Ishikawa (cell line): ENCODE data around the gene PLA2G2F.

Source experiments
- CEBPB ChIP-seq: IDR thresholded peaks from 2 replicates; pipeline ENCODE4 v1.6.1; 2012
- CREB1 ChIP-seq: IDR thresholded peaks from 2 replicates; pipeline ENCODE4 v1.6.1; 2012; ENCODE audit warnings: low read depth
- EGR1 ChIP-seq: IDR thresholded peaks from 2 replicates; pipeline ENCODE4 v1.6.1; 2012
- EP300 ChIP-seq: IDR thresholded peaks from 2 replicates; pipeline ENCODE4 v1.6.1; 2012; ENCODE audit warnings: borderline replicate concordance
- FOXM1 ChIP-seq: IDR thresholded peaks from 2 replicates; pipeline ENCODE4 v1.6.1; 2012; ENCODE audit warnings: low read depth, borderline replicate concordance
- NFIC ChIP-seq: IDR thresholded peaks from 2 replicates; pipeline ENCODE4 v1.6.1; 2012
- RAD21 ChIP-seq: IDR thresholded peaks from 2 replicates; pipeline ENCODE4 v1.6.1; 2012; ENCODE audit warnings: low read depth
- TAF1 ChIP-seq: IDR thresholded peaks from 2 replicates; pipeline ENCODE4 v1.6.1; 2012; ENCODE audit warnings: low read depth, mild to moderate bottlenecking
- TCF12 ChIP-seq: IDR thresholded peaks from 2 replicates; pipeline ENCODE4 v1.6.1; 2012; ENCODE audit warnings: low read depth
- TEAD4 ChIP-seq: IDR thresholded peaks from 2 replicates; pipeline ENCODE4 v1.6.1; 2012
- YY1 ChIP-seq: IDR thresholded peaks from 2 replicates; pipeline ENCODE4 v1.6.1; 2012; ENCODE audit warnings: low read depth
- ZBTB7A ChIP-seq: IDR thresholded peaks from 2 replicates; pipeline ENCODE4 v1.6.1; 2012; ENCODE audit warnings: low read depth
- TF ChIP-seq, protein P1 (sequence below): IDR thresholded peaks from 2 replicates; pipeline ENCODE4 v1.6.1; 2012
- TF ChIP-seq, protein P2 (sequence below): IDR thresholded peaks from 2 replicates; pipeline ENCODE4 v1.6.1; 2012; ENCODE audit warnings: low read depth, mild to moderate bottlenecking
- TF ChIP-seq, protein P3 (sequence below): IDR thresholded peaks from 2 replicates; pipeline ENCODE4 v1.6.1; 2012

Gene PLA2G2F

DNA sequence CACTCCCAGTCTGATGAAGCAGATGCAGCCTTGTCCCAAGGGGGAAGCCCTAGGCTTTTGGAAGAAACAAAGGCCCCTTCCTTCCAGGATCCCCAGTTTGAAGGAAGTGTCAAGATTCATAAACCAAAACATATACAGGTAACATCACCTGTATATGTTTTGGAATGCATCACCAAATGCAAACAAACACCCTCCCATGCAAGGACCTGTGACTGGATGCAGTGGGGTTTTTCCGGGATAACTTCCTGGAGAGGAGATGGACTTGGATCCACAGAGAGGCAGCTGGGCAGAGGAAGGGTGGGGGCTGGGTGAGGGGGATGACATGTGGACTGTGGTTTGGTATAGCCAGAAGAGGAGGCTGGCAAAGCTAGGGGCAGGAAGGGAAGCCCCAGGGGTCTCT lies 1.5 kb upstream of the PLA2G2F start:
- no peak for TF ChIP-seq TEAD4
- TF ChIP-seq, protein P1, sequence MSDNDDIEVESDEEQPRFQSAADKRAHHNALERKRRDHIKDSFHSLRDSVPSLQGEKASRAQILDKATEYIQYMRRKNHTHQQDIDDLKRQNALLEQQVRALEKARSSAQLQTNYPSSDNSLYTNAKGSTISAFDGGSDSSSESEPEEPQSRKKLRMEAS: no peak
- no peak for TF ChIP-seq TCF12
- TF ChIP-seq EGR1: no peak
- no peak for TF ChIP-seq CREB1
- TF ChIP-seq, protein P2, sequence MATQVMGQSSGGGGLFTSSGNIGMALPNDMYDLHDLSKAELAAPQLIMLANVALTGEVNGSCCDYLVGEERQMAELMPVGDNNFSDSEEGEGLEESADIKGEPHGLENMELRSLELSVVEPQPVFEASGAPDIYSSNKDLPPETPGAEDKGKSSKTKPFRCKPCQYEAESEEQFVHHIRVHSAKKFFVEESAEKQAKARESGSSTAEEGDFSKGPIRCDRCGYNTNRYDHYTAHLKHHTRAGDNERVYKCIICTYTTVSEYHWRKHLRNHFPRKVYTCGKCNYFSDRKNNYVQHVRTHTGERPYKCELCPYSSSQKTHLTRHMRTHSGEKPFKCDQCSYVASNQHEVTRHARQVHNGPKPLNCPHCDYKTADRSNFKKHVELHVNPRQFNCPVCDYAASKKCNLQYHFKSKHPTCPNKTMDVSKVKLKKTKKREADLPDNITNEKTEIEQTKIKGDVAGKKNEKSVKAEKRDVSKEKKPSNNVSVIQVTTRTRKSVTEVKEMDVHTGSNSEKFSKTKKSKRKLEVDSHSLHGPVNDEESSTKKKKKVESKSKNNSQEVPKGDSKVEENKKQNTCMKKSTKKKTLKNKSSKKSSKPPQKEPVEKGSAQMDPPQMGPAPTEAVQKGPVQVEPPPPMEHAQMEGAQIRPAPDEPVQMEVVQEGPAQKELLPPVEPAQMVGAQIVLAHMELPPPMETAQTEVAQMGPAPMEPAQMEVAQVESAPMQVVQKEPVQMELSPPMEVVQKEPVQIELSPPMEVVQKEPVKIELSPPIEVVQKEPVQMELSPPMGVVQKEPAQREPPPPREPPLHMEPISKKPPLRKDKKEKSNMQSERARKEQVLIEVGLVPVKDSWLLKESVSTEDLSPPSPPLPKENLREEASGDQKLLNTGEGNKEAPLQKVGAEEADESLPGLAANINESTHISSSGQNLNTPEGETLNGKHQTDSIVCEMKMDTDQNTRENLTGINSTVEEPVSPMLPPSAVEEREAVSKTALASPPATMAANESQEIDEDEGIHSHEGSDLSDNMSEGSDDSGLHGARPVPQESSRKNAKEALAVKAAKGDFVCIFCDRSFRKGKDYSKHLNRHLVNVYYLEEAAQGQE: no peak
- TF ChIP-seq CEBPB: no peak
- TF ChIP-seq TAF1: no peak
- no peak for TF ChIP-seq YY1
- no peak for TF ChIP-seq EP300
- no peak for TF ChIP-seq ZBTB7A

- TF ChIP-seq EGR1: no peak
- no peak for TF ChIP-seq TCF12
- TF ChIP-seq YY1: no peak
- no peak for TF ChIP-seq TEAD4
- TF ChIP-seq CEBPB: no peak
- TF ChIP-seq ZBTB7A: no peak
- no peak for TF ChIP-seq RAD21
- TF ChIP-seq FOXM1: no peak
- TF ChIP-seq, protein P3, sequence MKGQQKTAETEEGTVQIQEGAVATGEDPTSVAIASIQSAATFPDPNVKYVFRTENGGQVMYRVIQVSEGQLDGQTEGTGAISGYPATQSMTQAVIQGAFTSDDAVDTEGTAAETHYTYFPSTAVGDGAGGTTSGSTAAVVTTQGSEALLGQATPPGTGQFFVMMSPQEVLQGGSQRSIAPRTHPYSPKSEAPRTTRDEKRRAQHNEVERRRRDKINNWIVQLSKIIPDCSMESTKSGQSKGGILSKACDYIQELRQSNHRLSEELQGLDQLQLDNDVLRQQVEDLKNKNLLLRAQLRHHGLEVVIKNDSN: no peak
- TF ChIP-seq TAF1: no peak
- no peak for TF ChIP-seq EP300
- no peak for TF ChIP-seq NFIC
- no peak for TF ChIP-seq CREB1
- TF ChIP-seq, protein P2: no peak
Observed at GRCh38 chr1:20138346-20138745, 777 bp upstream of the PLA2G2F start.

DNA sequence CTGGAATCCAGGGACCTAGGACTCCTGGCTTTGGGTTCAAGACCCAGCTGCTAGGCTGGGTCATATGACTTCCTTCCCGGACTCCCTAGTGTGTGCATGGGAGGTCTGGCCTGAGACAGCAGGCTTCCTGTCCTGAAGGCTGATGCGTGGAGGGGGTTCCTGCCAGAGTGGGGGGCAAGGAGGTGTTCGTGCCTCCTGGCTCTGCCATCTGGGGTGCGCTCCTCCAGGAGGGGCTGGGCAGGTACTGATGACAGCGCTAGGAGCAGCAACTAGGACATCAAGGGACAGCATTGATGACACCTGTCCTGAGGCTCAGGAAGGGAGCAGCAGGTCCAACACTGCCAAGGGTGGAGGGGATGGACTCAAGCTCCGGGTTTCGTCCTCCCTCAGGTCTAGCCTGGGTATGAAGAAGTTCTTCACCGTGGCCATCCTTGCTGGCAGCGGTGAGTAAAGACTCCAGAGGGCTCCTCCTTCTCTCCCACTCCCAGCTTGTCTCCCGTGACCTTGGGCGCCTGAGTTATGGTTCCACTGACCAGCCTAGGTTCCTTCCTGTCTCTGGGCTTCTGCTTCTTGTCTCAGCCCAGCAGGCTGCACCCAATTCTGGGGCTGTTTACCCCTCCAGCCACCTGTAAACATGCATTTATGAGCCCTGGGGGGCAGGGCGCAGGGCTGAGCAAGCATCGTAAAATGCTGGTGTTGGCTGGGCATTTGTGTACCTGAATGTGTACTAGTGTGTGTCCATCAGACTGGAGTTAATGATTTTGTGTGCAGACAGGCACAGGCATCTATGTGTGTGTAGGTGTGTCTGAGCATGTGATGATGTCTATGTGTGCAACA lies 871 bp downstream of the PLA2G2F start:
- TF ChIP-seq NFIC: no peak
- TF ChIP-seq TEAD4: no peak
- no peak for TF ChIP-seq CREB1
- no peak for TF ChIP-seq RAD21
- no peak for TF ChIP-seq TCF12
- TF ChIP-seq, protein P1: no peak

DNA sequence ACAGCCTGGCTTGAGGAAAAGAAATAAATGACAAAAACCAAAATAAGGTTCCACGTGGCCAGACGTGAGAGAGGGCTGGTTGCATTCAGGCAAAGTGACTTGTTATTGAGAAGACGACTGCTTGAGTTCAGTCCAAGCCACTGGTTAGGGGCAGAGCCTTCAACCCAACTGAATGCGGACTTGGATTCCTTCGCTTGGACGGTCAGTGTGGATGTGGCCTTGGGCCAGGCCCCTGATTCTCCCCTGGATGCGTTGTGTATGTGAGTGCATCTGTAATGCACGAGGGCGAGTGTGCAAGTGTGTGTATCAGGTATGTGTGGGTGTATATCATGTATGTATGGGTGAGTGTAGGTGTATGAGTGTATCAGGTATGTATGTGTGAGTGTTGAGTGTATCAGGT lies 1.9 kb downstream of the PLA2G2F start:
- no peak for TF ChIP-seq CEBPB
- TF ChIP-seq, protein P3: no peak
- no peak for TF ChIP-seq FOXM1
- no peak for TF ChIP-seq ZBTB7A
- no peak for TF ChIP-seq NFIC
- TF ChIP-seq, protein P2: no peak
- no peak for TF ChIP-seq EP300

DNA sequence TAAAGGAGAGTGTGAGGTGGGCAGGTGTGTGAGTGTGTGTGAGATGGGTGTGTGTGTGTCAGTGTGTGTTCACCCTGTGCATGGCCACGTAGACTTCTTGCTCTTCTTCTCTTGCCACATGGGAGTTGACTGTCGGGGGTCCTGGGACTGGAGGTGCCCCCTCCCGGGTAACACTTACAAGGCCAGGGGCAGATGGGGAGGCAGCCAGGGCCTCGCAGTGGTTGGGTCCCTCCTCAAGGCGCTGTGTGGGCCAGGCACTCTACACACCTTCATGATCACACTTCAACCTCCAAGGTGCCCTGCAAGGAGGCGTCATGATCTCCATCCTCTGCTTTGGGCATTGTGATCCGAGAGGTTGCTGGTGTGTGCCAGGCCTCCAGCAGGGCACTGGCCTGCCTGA lies 2.3 kb downstream of the PLA2G2F start:
- no peak for TF ChIP-seq TEAD4
- no peak for TF ChIP-seq CEBPB
- no peak for TF ChIP-seq TAF1
- TF ChIP-seq NFIC: no peak
- no peak for TF ChIP-seq CREB1
- TF ChIP-seq EP300: no peak
- TF ChIP-seq ZBTB7A: no peak
- no peak for TF ChIP-seq YY1
- TF ChIP-seq, protein P1: no peak
- TF ChIP-seq FOXM1: no peak
- TF ChIP-seq EGR1: no peak
- no peak for TF ChIP-seq TCF12
- no peak for TF ChIP-seq RAD21
- TF ChIP-seq, protein P3: no peak
- TF ChIP-seq, protein P2: no peak
